GM12872 (cell line): ENCODE measurements around the gene PHACTR1.

Experiments used
- TF ChIP-seq, protein P1 (sequence below): IDR thresholded peaks from 3 replicates; pipeline ENCODE4 v1.5.1; 2011; ENCODE audit warnings: low read depth, mild to moderate bottlenecking, low read length, moderate library complexity; ENCODE audit not compliant: insufficient read depth

The PHACTR1 gene

DNA sequence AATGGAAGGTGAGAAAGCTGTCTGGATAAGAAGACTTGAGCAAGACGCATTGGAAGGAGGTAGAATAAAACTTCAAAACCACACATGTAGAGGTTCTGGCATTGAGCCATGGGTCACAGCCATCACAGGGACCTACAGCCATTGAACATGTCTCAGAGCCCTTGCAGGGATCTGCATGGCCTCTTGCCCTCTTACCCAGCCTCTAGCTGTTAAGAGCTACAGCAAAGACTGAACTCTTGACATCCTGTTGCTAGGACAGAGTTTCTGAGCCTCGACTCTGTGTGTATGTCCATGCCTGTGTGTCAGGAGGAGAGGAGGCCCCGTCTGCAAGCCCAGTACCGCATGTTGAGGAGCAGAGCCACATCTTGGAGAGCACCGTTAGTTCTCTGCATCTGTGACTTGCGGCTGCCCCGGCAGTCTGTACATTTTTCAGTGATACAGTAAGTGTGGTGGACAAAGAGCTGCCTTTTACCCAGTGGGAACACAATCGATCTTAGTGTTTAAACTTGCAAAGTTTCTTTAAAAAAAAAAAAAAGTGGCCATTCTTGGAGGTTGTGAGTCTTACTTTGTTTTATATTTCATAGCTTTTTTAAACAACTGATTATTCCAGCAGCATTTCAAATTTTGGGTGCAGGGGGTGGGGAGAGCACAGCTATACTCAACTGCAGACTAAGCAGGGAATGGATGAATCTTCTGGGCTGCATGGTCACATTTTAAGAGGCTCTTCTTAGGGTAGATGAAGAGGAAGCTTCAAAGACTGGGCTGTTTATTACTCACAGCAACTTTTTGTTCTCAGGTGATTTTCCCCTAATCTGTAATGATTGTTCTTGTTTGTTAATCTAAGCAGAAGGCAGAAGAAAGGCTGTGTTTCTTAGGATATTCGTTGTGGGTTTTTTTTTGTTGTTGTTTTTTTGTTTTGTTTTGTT lies 523.2 kb downstream of the PHACTR1 start:
- TF ChIP-seq, protein P1, sequence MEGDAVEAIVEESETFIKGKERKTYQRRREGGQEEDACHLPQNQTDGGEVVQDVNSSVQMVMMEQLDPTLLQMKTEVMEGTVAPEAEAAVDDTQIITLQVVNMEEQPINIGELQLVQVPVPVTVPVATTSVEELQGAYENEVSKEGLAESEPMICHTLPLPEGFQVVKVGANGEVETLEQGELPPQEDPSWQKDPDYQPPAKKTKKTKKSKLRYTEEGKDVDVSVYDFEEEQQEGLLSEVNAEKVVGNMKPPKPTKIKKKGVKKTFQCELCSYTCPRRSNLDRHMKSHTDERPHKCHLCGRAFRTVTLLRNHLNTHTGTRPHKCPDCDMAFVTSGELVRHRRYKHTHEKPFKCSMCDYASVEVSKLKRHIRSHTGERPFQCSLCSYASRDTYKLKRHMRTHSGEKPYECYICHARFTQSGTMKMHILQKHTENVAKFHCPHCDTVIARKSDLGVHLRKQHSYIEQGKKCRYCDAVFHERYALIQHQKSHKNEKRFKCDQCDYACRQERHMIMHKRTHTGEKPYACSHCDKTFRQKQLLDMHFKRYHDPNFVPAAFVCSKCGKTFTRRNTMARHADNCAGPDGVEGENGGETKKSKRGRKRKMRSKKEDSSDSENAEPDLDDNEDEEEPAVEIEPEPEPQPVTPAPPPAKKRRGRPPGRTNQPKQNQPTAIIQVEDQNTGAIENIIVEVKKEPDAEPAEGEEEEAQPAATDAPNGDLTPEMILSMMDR = no peak

DNA sequence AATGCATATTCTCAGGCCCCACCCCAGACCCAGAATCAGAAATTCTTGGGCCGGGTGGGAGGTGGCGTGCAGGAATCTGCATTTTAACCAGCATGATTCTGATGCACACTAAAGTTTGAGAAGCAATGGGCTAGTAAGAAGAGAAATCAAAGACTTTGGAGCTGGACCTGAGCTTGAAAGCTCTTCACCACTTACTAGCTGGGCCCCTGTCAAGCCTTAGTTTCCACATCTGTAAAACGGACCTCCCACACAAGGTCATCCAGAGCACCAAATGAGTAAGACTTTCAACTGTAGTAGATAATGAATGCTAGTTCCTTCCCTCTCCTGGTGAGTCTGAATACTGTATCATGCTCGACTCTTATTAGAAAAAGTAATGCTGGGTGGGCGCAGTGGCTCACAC lies 524.8 kb downstream of the PHACTR1 start:
- TF ChIP-seq, protein P1 = no peak

DNA sequence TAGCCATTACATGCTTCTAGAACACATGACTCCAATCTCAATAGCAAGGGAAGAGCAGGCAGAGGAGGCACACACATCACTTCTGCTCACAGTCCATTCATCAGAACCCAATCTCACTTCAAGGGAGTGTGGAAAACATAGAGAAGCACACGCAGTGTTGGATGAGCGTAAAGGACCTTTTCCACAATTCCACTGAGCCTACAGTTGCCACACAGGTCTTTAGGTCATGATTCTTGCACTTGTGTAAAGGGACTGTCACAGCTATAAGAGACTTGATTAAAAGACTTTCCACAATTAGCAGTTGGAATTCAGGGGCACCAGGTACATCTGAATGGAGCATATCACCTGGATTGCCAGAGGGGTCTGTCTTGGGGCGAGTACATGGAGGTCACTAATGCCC lies 525.6 kb downstream of the PHACTR1 start:
- TF ChIP-seq, protein P1 = no peak

DNA sequence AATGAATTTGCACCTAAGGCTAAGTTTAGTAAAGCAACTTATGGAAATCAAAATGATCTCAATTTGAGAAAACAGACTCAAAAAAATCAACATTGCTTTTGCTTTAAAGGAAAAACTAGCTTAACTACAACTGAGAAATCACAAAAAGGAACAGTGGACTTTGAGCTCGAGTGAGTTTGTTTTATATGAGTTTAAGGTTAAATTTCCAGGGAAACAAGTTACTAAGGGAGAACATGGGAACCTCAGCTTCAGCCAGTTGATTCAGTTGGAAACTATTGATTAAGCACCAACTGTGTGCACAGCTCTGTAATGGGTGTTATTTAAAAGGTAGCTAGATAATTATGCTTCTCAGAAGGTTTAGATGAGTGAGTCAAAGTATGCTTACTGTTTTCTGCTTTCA lies 526.0 kb downstream of the PHACTR1 start:
- TF ChIP-seq, protein P1 = no peak

DNA sequence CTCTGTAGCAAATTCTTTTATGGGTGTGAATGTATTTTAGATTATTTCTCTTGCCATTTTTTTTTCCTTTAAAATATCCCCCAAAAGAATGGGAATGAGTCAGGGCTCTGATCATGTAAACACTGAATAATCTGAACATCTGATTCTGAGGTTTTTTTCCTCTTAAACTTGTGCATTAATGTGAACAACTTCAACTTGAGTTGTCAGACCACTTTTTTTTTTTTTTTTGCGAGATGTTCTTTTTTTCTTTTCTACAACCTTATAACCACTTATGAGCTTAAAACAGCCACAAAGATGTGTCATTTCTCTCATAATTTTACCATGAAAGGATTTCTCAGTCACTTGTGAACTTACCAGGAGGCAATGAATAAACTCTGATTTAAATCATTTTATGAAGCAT lies 526.5 kb downstream of the PHACTR1 start:
- TF ChIP-seq, protein P1 = no peak

DNA sequence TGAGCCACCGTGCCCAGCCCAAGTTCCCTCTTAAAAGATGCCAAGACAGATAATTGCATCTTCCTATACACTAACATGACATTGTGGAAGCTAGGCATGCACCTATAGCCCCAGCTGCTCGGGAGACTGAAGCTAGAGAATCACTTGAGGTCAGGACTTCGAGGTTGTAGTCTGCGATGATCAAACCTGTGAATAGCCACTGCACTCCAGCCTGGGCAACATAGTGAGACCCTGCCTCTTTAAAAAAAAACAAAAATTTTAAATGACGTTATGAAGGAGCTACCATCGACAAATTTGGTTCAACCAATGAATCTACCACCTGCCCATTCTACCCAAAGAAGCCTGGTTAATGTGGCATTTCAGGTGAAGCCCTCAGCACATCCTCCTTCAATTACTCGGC lies 531.1 kb downstream of the PHACTR1 start:
- TF ChIP-seq, protein P1 = no peak

DNA sequence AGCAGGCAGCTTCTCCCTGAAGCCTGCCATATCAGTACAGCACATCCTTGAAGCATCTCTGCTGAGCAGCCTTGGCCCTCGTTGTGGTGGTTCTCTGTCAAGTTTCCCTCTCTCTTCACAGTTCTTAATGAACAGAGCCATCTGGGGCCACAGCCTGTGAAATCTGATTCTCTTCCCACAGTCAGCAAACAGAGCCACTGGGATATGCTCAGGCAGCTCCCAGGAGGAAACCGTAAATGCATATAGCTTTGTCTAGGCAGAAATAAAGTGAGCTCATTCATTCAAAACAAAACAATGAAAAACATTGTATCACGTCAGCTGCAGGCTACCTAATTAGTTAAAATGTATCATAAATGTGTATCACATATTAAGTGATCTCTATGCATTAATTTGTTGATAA lies 531.5 kb downstream of the PHACTR1 start:
- TF ChIP-seq, protein P1 = no peak
